CD4-positive, CD25-positive, alpha-beta regulatory T cell (primary cell): Measurements from ENCODE around the gene ACTL10. TPM values are rescaled to one million over a fixed set of nuclear protein-coding genes. Genes with fewer than 3 reads are reported as not detected.
"Not testable (repeated sequence)": the region's sequence is repeated elsewhere in the genome, so short reads cannot be mapped to it uniquely, and the experiment has no call there.

Source experiments
- ATAC-seq, 2 donors: fragments of 150-1000 bp; cut with Tn5 transposase; one replicate each; pipeline ENCODE4 v1.10.0; 2021; ENCODE audit warnings: low read depth in 2 of 2, moderate number of reproducible peaks in 2 of 2, moderate library complexity in 1 of 2
- DNase-seq, 3 donors: peaks; one replicate each; pipeline versions ENCODE4 v3.0.0 to v3.0.0-alpha.2; 2012 to 2022; ENCODE audit warnings: mixed read lengths in 1 of 3
- H3K27ac ChIP-seq: one replicate; pipeline ENCODE4 v1.7.0; 2013; ENCODE audit warnings: mild to moderate bottlenecking, low read length; ENCODE audit not compliant: insufficient read depth, poor library complexity, severe bottlenecking
- H3K27me3 ChIP-seq: one replicate; pipeline ENCODE4 v1.7.0; 2013; ENCODE audit warnings: low read length; ENCODE audit not compliant: control insufficient read depth, insufficient read depth
- H3K36me3 ChIP-seq: one replicate; pipeline ENCODE4 v1.7.0; 2013; ENCODE audit warnings: mild to moderate bottlenecking, low read length, moderate library complexity; ENCODE audit not compliant: control insufficient read depth, insufficient read depth
- H3K4me1 ChIP-seq: 2 replicates; pipeline ENCODE4 v1.7.0; 2013; ENCODE audit warnings: mild to moderate bottlenecking, low read length; ENCODE audit not compliant: insufficient read depth, control insufficient read depth, poor library complexity, severe bottlenecking
- H3K4me3 ChIP-seq: one replicate; pipeline ENCODE4 v1.7.0; 2013; ENCODE audit warnings: low read depth, mild to moderate bottlenecking, low read length, moderate library complexity
- H3K9me3 ChIP-seq, 2 experiments: 1 replicate in 1 of 2; 2 replicates in 1 of 2; pipeline ENCODE4 v1.7.0; 2013; ENCODE audit warnings: low read length in 2 of 2, mild to moderate bottlenecking in 1 of 2, moderate library complexity in 1 of 2; ENCODE audit not compliant: control insufficient read depth in 2 of 2
- H3K27ac Mint-ChIP-seq, 3 donors: one replicate each; pipeline ENCODE4 v1.8.0; 2020 to 2022; ENCODE audit warnings: mild to moderate bottlenecking in 3 of 3, mixed read lengths in 3 of 3, moderate library complexity in 2 of 3
- H3K27me3 Mint-ChIP-seq: one replicate; pipeline ENCODE4 v1.8.0; 2022; ENCODE audit warnings: mild to moderate bottlenecking, mixed read lengths
- H3K36me3 Mint-ChIP-seq: one replicate; pipeline ENCODE4 v1.8.0; 2020; ENCODE audit warnings: mixed read lengths
- H3K4me1 Mint-ChIP-seq, 4 donors: one replicate each; pipeline ENCODE4 v1.8.0; 2020 to 2022; ENCODE audit warnings: mixed read lengths in 4 of 4, mild to moderate bottlenecking in 1 of 4
- H3K4me3 Mint-ChIP-seq, 4 donors: one replicate each; pipeline ENCODE4 v1.8.0; 2020 to 2022; ENCODE audit warnings: mild to moderate bottlenecking in 4 of 4, mixed read lengths in 4 of 4, moderate library complexity in 3 of 4
- H3K9me3 Mint-ChIP-seq, 7 donors: one replicate each; pipeline ENCODE4 v1.8.0; 2020 to 2022; ENCODE audit warnings: mixed read lengths in 7 of 7, mild to moderate bottlenecking in 3 of 7, moderate library complexity in 2 of 7
- polyA plus RNA-seq, 4 donors: library from polyadenylated mRNA; unstranded; fragments of 300-500 nt; fragmentation: Illumina TruSeq; gene quantifications; one replicate each; pipeline ENCODE4 v1.2.3, GENCODE V29; 2021
- total RNA-seq: library from RNA; stranded (reverse); gene quantifications from one replicate; pipeline ENCODE4 v1.2.3, GENCODE V29; 2022

ACTL10 gene
- total and polyA plus RNA-seq, 5 donors from 2014 or later: 2.0 to 11.6 (median 8.4) TPM

GRCh38 chr20:33645396-33645795 lies 21.3 kb upstream of the ACTL10 start:
- Histone ChIP-seq H3K9me3 (no peaks in the 10 kb centered on the region), H3K4me1 (peaks cover 14% of the 10 kb centered on the region), H3K36me3 (peaks cover 32% of the 10 kb centered on the region), H3K27ac (no peak overlapping the region), H3K27me3 (no peaks in the 10 kb centered on the region), H3K4me3 (no peak overlapping the region)
- peaks cover 3 to 35% (median 14%) of the 10 kb centered on the region in 4 donors for H3K4me1 Mint-ChIP-seq
- H3K27ac Mint-ChIP-seq: peak overlapping the region in 1 of 3 donors; percentile 79
- no peaks in the 10 kb centered on the region for H3K9me3 Mint-ChIP-seq
- peak overlapping the region in 1 of 4 donors; percentile 44 for H3K4me3 Mint-ChIP-seq
- DNase-seq (no peak), ATAC-seq (no peak)
- H3K27me3 Mint-ChIP-seq: no peaks in the 10 kb centered on the region
- H3K36me3 Mint-ChIP-seq: peaks cover 16% of the 10 kb centered on the region

- Histone ChIP-seq H3K27ac (no peak overlapping the region), H3K4me3 (no peak overlapping the region), H3K4me1 (peaks cover 14% of the 10 kb centered on the region), H3K36me3 (peaks cover 25% of the 10 kb centered on the region), H3K9me3 (no peaks in the 10 kb centered on the region), H3K27me3 (no peaks in the 10 kb centered on the region)
- Mint-ChIP-seq H3K4me1 (peaks cover 3 to 36% (median 13%) of the 10 kb centered on the region in 4 donors), H3K27me3 (no peaks in the 10 kb centered on the region), H3K27ac (no peak overlapping the region), H3K9me3 (no peaks in the 10 kb centered on the region), H3K4me3 (no peak overlapping the region), H3K36me3 (peaks cover 13% of the 10 kb centered on the region)
- no peak for ATAC-seq
- DNase-seq: no peak
Measured at GRCh38 chr20:33646191-33646590, 20.6 kb upstream of the ACTL10 start.

- peaks cover 18% of the 10 kb centered on the region for H3K36me3 ChIP-seq
- H3K27ac ChIP-seq, H3K27me3 Mint-ChIP-seq, DNase-seq, H3K9me3 ChIP-seq, H3K4me3 ChIP-seq, H3K9me3 Mint-ChIP-seq, H3K27me3 ChIP-seq, ATAC-seq: not testable (repeated sequence)
- Mint-ChIP-seq H3K4me3 (peak overlapping the region in 2 of 4 donors; percentile 32 to 33), H3K27ac (peak overlapping the region in 1 of 3 donors; percentile 11), H3K36me3 (peaks cover 13% of the 10 kb centered on the region), H3K4me1 (peaks cover 5 to 45% (median 18%) of the 10 kb centered on the region in 4 donors)
- H3K4me1 ChIP-seq: peaks cover 14% of the 10 kb centered on the region
Measured at GRCh38 chr20:33646959-33647602, 19.7 kb upstream of the ACTL10 start.

GRCh38 chr20:33647603-33648395 lies 18.9 kb upstream of the ACTL10 start:
- Mint-ChIP-seq H3K4me3 (peak overlapping the region in 2 of 4 donors; percentile 27 to 33), H3K9me3 (no peaks in the 10 kb centered on the region), H3K27ac (peak overlapping the region; percentile 11 to 83 (median 68)), H3K36me3 (peaks cover 13% of the 10 kb centered on the region), H3K4me1 (peaks cover 6 to 51% (median 21%) of the 10 kb centered on the region in 4 donors), H3K27me3 (no peaks in the 10 kb centered on the region)
- Histone ChIP-seq H3K27ac (no peak overlapping the region), H3K9me3 (no peaks in the 10 kb centered on the region), H3K27me3 (no peaks in the 10 kb centered on the region), H3K4me3 (no peak overlapping the region), H3K4me1 (peaks cover 14% of the 10 kb centered on the region), H3K36me3 (peaks cover 18% of the 10 kb centered on the region)
- DNase-seq (peak in 1 of 3 donors; percentile 45), ATAC-seq (no peak)

GRCh38 chr20:33648396-33649004 lies 18.2 kb upstream of the ACTL10 start:
- H3K27me3 ChIP-seq: no peaks in the 10 kb centered on the region
- Mint-ChIP-seq H3K27me3 (no peaks in the 10 kb centered on the region), H3K9me3 (no peaks in the 10 kb centered on the region), H3K4me3 (peak overlapping the region in 1 of 4 donors; percentile 33), H3K27ac (no peak overlapping the region), H3K36me3 (peaks cover 13% of the 10 kb centered on the region), H3K4me1 (peaks cover 6 to 52% (median 24%) of the 10 kb centered on the region in 4 donors)
- no peak overlapping the region for H3K27ac ChIP-seq
- H3K4me3 ChIP-seq: no peak overlapping the region
- ATAC-seq (no peak), DNase-seq (no peak)
- H3K4me1 ChIP-seq: peaks cover 14% of the 10 kb centered on the region
- H3K9me3 ChIP-seq: no peaks in the 10 kb centered on the region
- peaks cover 18% of the 10 kb centered on the region for H3K36me3 ChIP-seq

GRCh38 chr20:33649201-33649681 lies 17.5 kb upstream of the ACTL10 start:
- Mint-ChIP-seq H3K27ac (peak overlapping the region in 1 of 3 donors; percentile 47), H3K4me3 (peak overlapping the region in 1 of 4 donors; percentile 19), H3K9me3 (no peaks in the 10 kb centered on the region), H3K27me3 (no peaks in the 10 kb centered on the region), H3K4me1 (peaks cover 8 to 52% (median 24%) of the 10 kb centered on the region in 4 donors), H3K36me3 (peaks cover 13% of the 10 kb centered on the region)
- Histone ChIP-seq H3K27me3 (no peaks in the 10 kb centered on the region), H3K27ac (no peak overlapping the region), H3K4me1 (peaks cover 14% of the 10 kb centered on the region), H3K36me3 (peaks cover 13% of the 10 kb centered on the region), H3K9me3 (no peaks in the 10 kb centered on the region), H3K4me3 (no peak overlapping the region)
- DNase-seq: no peak
- no peak for ATAC-seq

GRCh38 chr20:33650111-33650752 lies 16.5 kb upstream of the ACTL10 start:
- H3K4me3 Mint-ChIP-seq: peak overlapping the region in 1 of 4 donors; percentile 19

More at GRCh38 chr20:33650111-33650752, 16.5 kb upstream of the ACTL10 start:
- Mint-ChIP-seq H3K27me3 (no peaks in the 10 kb centered on the region), H3K36me3 (peaks cover 6% of the 10 kb centered on the region), H3K4me1 (peaks cover 8 to 52% (median 24%) of the 10 kb centered on the region in 4 donors), H3K27ac (peak overlapping the region in 1 of 3 donors; percentile 47), H3K9me3 (no peaks in the 10 kb centered on the region)
- DNase-seq: no peak
- H3K4me1 ChIP-seq: peaks cover 14% of the 10 kb centered on the region
- H3K36me3 ChIP-seq: peaks cover 4% of the 10 kb centered on the region
- no peak overlapping the region for H3K4me3 ChIP-seq
- H3K27ac ChIP-seq: no peak overlapping the region
- no peak for ATAC-seq
- no peaks in the 10 kb centered on the region for H3K27me3 ChIP-seq
- no peaks in the 10 kb centered on the region for H3K9me3 ChIP-seq
